ENCODE results near the gene PECR. TPM values are rescaled to one million over a fixed set of nuclear protein-coding genes. Genes with fewer than 3 reads are reported as not detected.
A peak's percentile ranks its signal among the peaks of the same experiment; 100 is the strongest.

The PECR gene
- total and polyA plus RNA-seq, 9 of the 15 experiments (the other 6 are each of a cell fraction or from before 2014, with no cell fraction given): 1.1 to 10.3 (median 8.2) TPM

DNA sequence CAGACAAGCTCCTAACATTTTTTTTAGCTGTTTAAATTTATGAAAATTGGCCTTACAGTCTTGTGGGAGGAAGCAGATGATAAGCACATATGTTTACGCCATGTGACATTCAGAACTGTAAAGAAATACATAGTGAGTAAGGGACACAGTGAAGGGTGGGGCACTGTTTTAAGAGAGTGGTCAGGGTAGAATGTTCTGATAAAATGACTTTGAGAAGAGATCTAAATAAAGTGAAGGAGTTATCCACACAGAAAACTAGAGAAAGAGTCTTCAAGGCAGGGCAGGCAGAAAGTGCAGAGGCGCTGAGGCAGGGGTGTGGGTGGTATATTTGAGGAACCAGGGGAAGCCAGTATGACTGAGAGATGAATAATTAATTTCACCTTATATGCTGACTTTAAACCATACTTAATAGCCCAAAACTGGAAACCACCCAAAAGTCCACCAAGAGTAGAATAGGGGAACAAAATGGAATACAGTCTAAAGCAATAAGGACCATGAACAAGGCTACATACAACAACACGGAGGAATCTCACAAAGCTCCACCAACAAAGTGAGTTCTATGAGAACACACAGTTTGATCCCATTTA is 76.8 kb downstream of the PECR start (continued):
- TF ChIP-seq FOXJ2 (tag; IDR thresholded peaks at IDR 0.05) (peak; percentile 17; the same call in 1 of the 2 replicates), MEF2D (tag; conservative IDR thresholded peaks at IDR 0.05; ENCODE audit: low read depth) (no peak), SMARCA4 (IDR thresholded peaks at IDR 0.05) (peak; percentile 57; the same call in 1 of the 2 replicates)

- POLR2A ChIA-PET: no interaction called here
- no peak overlapping the region for H3K4me3 ChIP-seq
- FAIRE-seq: no peak
Observed at GRCh38 chr2:216003876-216004696, 77.5 kb downstream of the PECR start.

More at GRCh38 chr2:216003876-216004696, 77.5 kb downstream of the PECR start:
- Histone ChIP-seq H3K4me2 (ENCODE audit: insufficient read depth, low read length) (peak overlapping the region; percentile 50), H3K9me3 (replicated peaks; ENCODE audit: control insufficient read depth, insufficient read depth, low read depth, low read length) (no peaks in the 10 kb centered on the region), H3K9ac (ENCODE audit: insufficient read depth in 1 of 2, low read depth in 2 of 2, low read length in 2 of 2) (peak overlapping the region in 1 of 2 experiments; percentile 54; a peak in 2 of 4 replicates), H3K9me1 (ENCODE audit: control insufficient read depth, insufficient read depth, low read length) (no peaks in the 10 kb centered on the region), H2AFZ (ENCODE audit: low read depth, low read length) (peak overlapping the region; percentile 77), H3K36me3 (ENCODE audit: control insufficient read depth, insufficient read depth, low read length) (no peaks in the 10 kb centered on the region), H3K79me2 (ENCODE audit: control insufficient read depth, insufficient read depth, low read length) (no peaks in the 10 kb centered on the region; the same call in 1 of the 3 replicates), H3K27me3 (ENCODE audit: control insufficient read depth in 2 of 2, insufficient read depth in 2 of 2, low read length in 2 of 2) (no peaks in the 10 kb centered on the region), H4K20me1 (replicated peaks; ENCODE audit: control insufficient read depth, insufficient read depth, low read length) (no peaks in the 10 kb centered on the region), H3K27ac (ENCODE audit: extremely low read depth, low read depth, low read length) (peak overlapping the region; percentile 69), H3K4me1 (replicated peaks in 1 of 2; ENCODE audit: control insufficient read depth in 2 of 2, insufficient read depth in 2 of 2, low read length in 2 of 2) (peaks cover 33 to 43% of the 10 kb centered on the region in 2 experiments)
- ATAC-seq: peak; percentile 23
- in situ Hi-C loops (cut with MboI): no loop called here
- BruUV-seq (replicated peaks): no TSS peak
- peak in 1 of 4 experiments; percentile 38 for DNase-seq (ENCODE audit: extremely low read depth in 1 of 4, low spot score in 3 of 4)
- 12% methylated on average over 6 of the region's 6 CpGs for WGBS (ENCODE audit: insufficient coverage, low coverage, missing lambda C conversion rate)
- TF ChIP-seq KDM1A (IDR thresholded peaks at IDR 0.05) (0 out of 4 replicates have a peak, but pooled peaks of 1 of the 2 experiments have one; percentile 8), FOSL1 (tag; conservative IDR thresholded peaks at IDR 0.05) (0 out of 2 replicates have a peak, but pooled peaks have one; percentile 40), DPF2 (IDR thresholded peaks at IDR 0.05) (peak; percentile 52), ADNP (tag; IDR thresholded peaks at IDR 0.05) (peak; percentile 86), DNMT1 (IDR thresholded peaks at IDR 0.05) (no peak), ARID3B (CRISPR knock-in tag; IDR thresholded peaks at IDR 0.05; ENCODE audit: borderline replicate concordance) (no peak), FOXJ2 (tag; IDR thresholded peaks at IDR 0.05) (no peak), EP400 (IDR thresholded peaks at IDR 0.05) (0 out of 2 replicates have a peak, but pooled peaks have one; percentile 7), ILK (tag; IDR thresholded peaks at IDR 0.05; ENCODE audit: borderline replicate concordance, low read depth) (no peak), ZNF384 (IDR thresholded peaks at IDR 0.05; ENCODE audit: low read depth, low read length) (no peak), RBM25 (IDR thresholded peaks at IDR 0.05; ENCODE audit: low read depth, low read length, severe bottlenecking) (peak; percentile 71)
- CTCF ChIA-PET (ENCODE audit: low intra/inter-chr PET ratio): no interaction called here
- intact Hi-C loops (cut with micrococcal nuclease): no loop called here
